MCF 10A (cell line): ENCODE measurements around the gene ZBTB12. TPM values are rescaled to one million over a fixed set of nuclear protein-coding genes. Genes with fewer than 3 reads are reported as not detected.

Source experiments
- BruUV-seq: library from RNA; stranded (reverse); fragments of 400-500 nt; replicated peaks from 2 replicates; lab custom pipeline; 2021; lab: Mats Ljungman, UMichigan
- CTCF ChIA-PET: fragments of 300-600 bp; sonication (Branson Sonifier 250); formaldehyde crosslinking; extraction: SDS; loops from one replicate; lab custom pipeline; 2021; ENCODE audit warnings: antibody characterized with exemption, inconsistent platforms; lab: Yijun Ruan, JAX
- POLR2A ChIA-PET: fragments of 300-600, 350-650 bp; sonication (Branson Sonifier 250); formaldehyde crosslinking; extraction: SDS; loops from one replicate; lab custom pipeline; 2020; ENCODE audit warnings: antibody characterized with exemption, inconsistent platforms; lab: Yijun Ruan, JAX
- DNase-seq: peaks from one replicate; pipeline ENCODE4 v3.0.0-alpha.2; 2018; ENCODE audit not compliant: unreplicated experiment
- H3K27ac Mint-ChIP-seq: one replicate; pipeline ENCODE4 v1.8.0; 2022; ENCODE audit warnings: mild to moderate bottlenecking, low read depth, mixed read lengths; ENCODE audit not compliant: unreplicated experiment
- H3K27me3 Mint-ChIP-seq: one replicate; pipeline ENCODE4 v1.8.0; 2022; ENCODE audit warnings: mixed read lengths; ENCODE audit not compliant: insufficient read depth, unreplicated experiment
- H3K36me3 Mint-ChIP-seq: one replicate; pipeline ENCODE4 v1.8.0; 2022; ENCODE audit warnings: mild to moderate bottlenecking, moderate library complexity, mixed read lengths; ENCODE audit not compliant: insufficient read depth, unreplicated experiment
- H3K4me1 Mint-ChIP-seq: one replicate; pipeline ENCODE4 v1.8.0; 2022; ENCODE audit warnings: mixed read lengths; ENCODE audit not compliant: insufficient read depth, unreplicated experiment
- H3K4me3 Mint-ChIP-seq: one replicate; pipeline ENCODE4 v1.8.0; 2022; ENCODE audit warnings: mild to moderate bottlenecking, moderate library complexity, mixed read lengths; ENCODE audit not compliant: unreplicated experiment
- H3K9me3 Mint-ChIP-seq: one replicate; pipeline ENCODE4 v1.8.0; 2022; ENCODE audit warnings: mixed read lengths; ENCODE audit not compliant: unreplicated experiment
- CTCF ChIP-seq: fragments of 200-600 bp; IDR thresholded peaks from one replicate; pipeline ENCODE4 v1.8.0; 2022; ENCODE audit warnings: antibody characterized with exemption, mild to moderate bottlenecking; ENCODE audit not compliant: unreplicated experiment
- intact Hi-C: fragments of 100-400 bp; cut with micrococcal nuclease; formaldehyde crosslinking; loops from 2 replicates; pipeline ENCODE4 v1.14.1; 2022
- total RNA-seq: library from RNA; stranded (reverse); gene quantifications from 2 replicates; pipeline ENCODE4 v1.2.3, GENCODE V29; 2022

The ZBTB12 gene
- total RNA-seq, 1 experiment from 2014 or later = 3.6 TPM

- POLR2A ChIA-PET = interaction anchor here (0.9 to 3.6 kb wide), 4 partner anchors 11 to 50 kb away, joined by 5 to 24 read pairs (median 7); partner anchors contain the start of genes DXO, EHMT2, NELFE and SKIC2
- CTCF ChIA-PET = no interaction called here
- no peak for TF ChIP-seq CTCF
- peaks cover 47% of the 10 kb centered on the region for H3K4me1 Mint-ChIP-seq
- BruUV-seq = no TSS peak
- no peaks in the 10 kb centered on the region for H3K9me3 Mint-ChIP-seq
- H3K27me3 Mint-ChIP-seq = no peaks in the 10 kb centered on the region
- DNase-seq = no peak
- peak overlapping the region; percentile 70 for H3K27ac Mint-ChIP-seq
- H3K36me3 Mint-ChIP-seq = peaks cover 46% of the 10 kb centered on the region
- intact Hi-C loops = no loop called here
- no peak overlapping the region for H3K4me3 Mint-ChIP-seq
Measured at GRCh38 chr6:31948306-31948705, 46.4 kb upstream of the ZBTB12 start.

DNA sequence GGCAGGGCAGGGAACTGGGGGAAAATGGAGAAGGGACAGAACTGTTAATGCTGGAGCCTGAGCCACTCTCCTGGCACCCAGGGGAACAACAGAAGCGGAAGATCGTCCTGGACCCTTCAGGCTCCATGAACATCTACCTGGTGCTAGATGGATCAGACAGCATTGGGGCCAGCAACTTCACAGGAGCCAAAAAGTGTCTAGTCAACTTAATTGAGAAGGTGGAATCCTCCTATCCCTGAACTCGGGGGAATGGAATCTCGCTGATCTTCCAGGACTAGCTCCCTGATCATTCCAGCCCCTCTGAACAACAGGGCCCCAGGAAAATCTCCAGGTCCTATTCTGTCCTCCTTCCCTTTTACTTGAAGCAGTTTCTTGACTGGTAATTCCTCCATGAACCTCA is 46.0 kb upstream of the ZBTB12 start:
- Mint-ChIP-seq H3K27ac (peak overlapping the region; percentile 70), H3K4me1 (peaks cover 47% of the 10 kb centered on the region), H3K4me3 (peak overlapping the region; percentile 64), H3K27me3 (no peaks in the 10 kb centered on the region), H3K36me3 (peaks cover 42% of the 10 kb centered on the region), H3K9me3 (no peaks in the 10 kb centered on the region)
- no TSS peak for BruUV-seq
- no peak for TF ChIP-seq CTCF
- POLR2A ChIA-PET = interaction anchor here (0.9 to 3.6 kb wide), 4 partner anchors 11 to 50 kb away, joined by 5 to 24 read pairs (median 7); partner anchors contain the start of genes DXO, EHMT2, NELFE and SKIC2
- no peak for DNase-seq
- CTCF ChIA-PET = interaction anchor here (0.6 kb wide), 1 partner anchor 9 kb away, joined by 3 read pairs; no protein-coding TSS in a partner anchor
- intact Hi-C loops = no loop called here

DNA sequence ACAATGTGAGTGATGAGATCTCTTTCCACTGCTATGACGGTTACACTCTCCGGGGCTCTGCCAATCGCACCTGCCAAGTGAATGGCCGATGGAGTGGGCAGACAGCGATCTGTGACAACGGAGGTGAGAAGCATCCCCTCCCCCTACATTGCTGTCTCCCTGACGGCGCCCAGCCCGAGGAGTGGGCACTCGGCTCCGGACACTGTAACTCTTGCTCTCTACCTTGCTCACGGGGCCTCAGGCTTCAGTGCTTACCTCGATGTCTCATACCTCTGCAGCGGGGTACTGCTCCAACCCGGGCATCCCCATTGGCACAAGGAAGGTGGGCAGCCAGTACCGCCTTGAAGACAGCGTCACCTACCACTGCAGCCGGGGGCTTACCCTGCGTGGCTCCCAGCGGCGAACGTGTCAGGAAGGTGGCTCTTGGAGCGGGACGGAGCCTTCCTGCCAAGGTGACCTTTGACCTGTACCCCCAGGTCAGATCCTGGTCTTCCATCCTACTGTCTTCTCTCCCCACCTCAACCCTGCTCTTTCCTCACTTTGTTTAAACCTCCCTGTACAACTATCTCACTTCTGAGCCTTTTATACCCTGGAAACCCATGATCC is 45.3 kb upstream of the ZBTB12 start:
- H3K9me3 Mint-ChIP-seq = no peaks in the 10 kb centered on the region
- H3K27me3 Mint-ChIP-seq = no peaks in the 10 kb centered on the region
- peak overlapping the region; percentile 64 for H3K4me3 Mint-ChIP-seq
- H3K27ac Mint-ChIP-seq = peak overlapping the region; percentile 51
- ChIA-PET POLR2A (interaction anchor here (0.9 to 3.6 kb wide), 4 partner anchors 12 to 49 kb away, joined by 5 to 24 read pairs (median 7); partner anchors contain the start of genes DXO, EHMT2, NELFE and SKIC2), CTCF (interaction anchor here (0.6 kb wide), 1 partner anchor 10 kb away, joined by 3 read pairs; no protein-coding TSS in a partner anchor)
- intact Hi-C loops = no loop called here
- no peak for DNase-seq
- no TSS peak for BruUV-seq
- TF ChIP-seq CTCF = no peak
- peaks cover 40% of the 10 kb centered on the region for H3K36me3 Mint-ChIP-seq
- peaks cover 52% of the 10 kb centered on the region for H3K4me1 Mint-ChIP-seq

- intact Hi-C loops = no loop called here
- Mint-ChIP-seq H3K36me3 (peaks cover 40% of the 10 kb centered on the region), H3K4me3 (peak overlapping the region; percentile 64), H3K4me1 (peaks cover 53% of the 10 kb centered on the region), H3K9me3 (no peaks in the 10 kb centered on the region), H3K27me3 (no peaks in the 10 kb centered on the region), H3K27ac (peak overlapping the region; percentile 90)
- TSS peak; percentile 69 for BruUV-seq
- TF ChIP-seq CTCF = no peak
- POLR2A ChIA-PET = interaction anchor here (1.1 to 3.0 kb wide), 11 partner anchors 11 to 183 kb away, joined by 4 to 24 read pairs (median 6); partner anchors contain the start of genes DXO, EHMT2, FKBPL and NELFE
- DNase-seq = no peak
- CTCF ChIA-PET = no interaction called here
Measured at GRCh38 chr6:31946370-31946885, 44.5 kb upstream of the ZBTB12 start.
